Neural cell (in vitro differentiated cells): ENCODE results near the gene UNC5B. TPM values are rescaled to one million over a fixed set of nuclear protein-coding genes. Genes with fewer than 3 reads are reported as not detected.

Experiments
- H2AFZ ChIP-seq: fragments of 200-600, 300-800 bp; sonication (generic), shearing (Covaris generic); 2 replicates; pipeline ENCODE4 v1.6.0; 2014; ENCODE audit warnings: low read depth, mild to moderate bottlenecking, antibody characterized with exemption, low read length, moderate library complexity
- H3F3A ChIP-seq: fragments of 200-600 bp; shearing (Covaris generic); 2 replicates; pipeline ENCODE4 v1.6.1; 2016; ENCODE audit warnings: mild to moderate bottlenecking, moderate library complexity, mixed read lengths, antibody characterized with exemption, low read length; ENCODE audit not compliant: insufficient read depth, poor library complexity, severe bottlenecking
- H3K27ac ChIP-seq: fragments of 200-600, 300-800 bp; sonication (generic), shearing (Covaris generic); 2 replicates; pipeline ENCODE4 v1.5.1; 2014; ENCODE audit warnings: mild to moderate bottlenecking, low read length, moderate library complexity
- H3K27me3 ChIP-seq: fragments of 300-800, 200-600 bp; sonication (generic), shearing (Covaris generic); 2 replicates; pipeline ENCODE4 v1.6.0; 2014; ENCODE audit warnings: mild to moderate bottlenecking, low read depth, low read length, moderate library complexity; ENCODE audit not compliant: insufficient read depth
- H3K36me3 ChIP-seq: fragments of 300-800, 200-600 bp; sonication (generic), shearing (Covaris generic); 2 replicates; pipeline ENCODE4 v1.5.1; 2014; ENCODE audit warnings: mild to moderate bottlenecking, antibody characterized with exemption, low read length, moderate library complexity; ENCODE audit not compliant: insufficient read depth
- H3K4me2 ChIP-seq: fragments of 300-800, 200-600 bp; sonication (generic), shearing (Covaris generic); 2 replicates; pipeline ENCODE4 v1.6.0; 2014; ENCODE audit warnings: mild to moderate bottlenecking, low read length
- H3K4me3 ChIP-seq: fragments of 300-800, 200-600 bp; sonication (generic), shearing (Covaris generic); 2 replicates; pipeline ENCODE4 v1.5.1; 2014; ENCODE audit warnings: mild to moderate bottlenecking, low read length, moderate library complexity
- H3K79me2 ChIP-seq: fragments of 200-600 bp; shearing (Covaris generic); replicated peaks from 2 replicates; pipeline ENCODE4 v1.6.0; 2014; ENCODE audit warnings: mild to moderate bottlenecking, low read length, moderate library complexity; ENCODE audit not compliant: insufficient read depth
- H3K9ac ChIP-seq: fragments of 300-800, 200-600 bp; sonication (generic), shearing (Covaris generic); 2 replicates; pipeline ENCODE4 v1.6.1; 2016; ENCODE audit warnings: mild to moderate bottlenecking, low read length, mixed read lengths
- H3K9me2 ChIP-seq: fragments of 200-600 bp; shearing (Covaris generic); 2 replicates; pipeline ENCODE4 v1.6.1; 2016; ENCODE audit warnings: mild to moderate bottlenecking, low read length, mixed read lengths; ENCODE audit not compliant: insufficient read depth
- H3K9me3 ChIP-seq: fragments of 200-600, 300-800 bp; sonication (generic), shearing (Covaris generic); 2 replicates; pipeline ENCODE4 v1.6.1; 2016; ENCODE audit warnings: mild to moderate bottlenecking, mixed run types, low read length, moderate library complexity, mixed read lengths
- H4K20me1 ChIP-seq: fragments of 200-600 bp; shearing (Covaris generic); 2 replicates; pipeline ENCODE4 v1.6.1; 2016; ENCODE audit warnings: mild to moderate bottlenecking, mixed run types; ENCODE audit not compliant: insufficient read depth
- CTCF ChIP-seq: fragments of 450-650 bp; IDR thresholded peaks from 2 replicates; pipeline ENCODE4 v1.5.1; 2014; ENCODE audit warnings: antibody characterized with exemption, mild to moderate bottlenecking, moderate library complexity; ENCODE audit not compliant: poor library complexity, severe bottlenecking
- RAD21 ChIP-seq: fragments of 450-650 bp; conservative IDR thresholded peaks from 2 replicates; pipeline ENCODE4 v1.6.1; 2014; ENCODE audit warnings: antibody characterized with exemption, mild to moderate bottlenecking, moderate library complexity
- REST ChIP-seq: IDR thresholded peaks from 2 replicates; pipeline ENCODE4 v1.6.1; 2012; ENCODE audit warnings: borderline replicate concordance
- SMC3 ChIP-seq: fragments of 450-650 bp; conservative IDR thresholded peaks from 2 replicates; pipeline ENCODE4 v1.6.1; 2014; ENCODE audit warnings: antibody characterized with exemption, mild to moderate bottlenecking, moderate library complexity; ENCODE audit not compliant: poor library complexity
- TAF1 ChIP-seq: IDR thresholded peaks from 2 replicates; pipeline ENCODE4 v1.6.1; 2012; ENCODE audit warnings: low read depth
- polyA plus RNA-seq: library from polyadenylated mRNA; depleted of rRNA; stranded (reverse); fragments of >200 nt; gene quantifications from 2 replicates; pipeline ENCODE4 v1.2.3, GENCODE V29; 2014

UNC5B gene
- polyA plus RNA-seq, 1 donor from 2014 or later = 2.0 TPM

GRCh38 chr10:71251319-71251718, 38.9 kb downstream of the UNC5B start:
- no peak for TF ChIP-seq REST
- no peak for TF ChIP-seq SMC3
- TF ChIP-seq RAD21 = no peak
- H3K27me3 ChIP-seq = no peaks in the 10 kb centered on the region
- no peak overlapping the region for H3K4me3 ChIP-seq
- no peak overlapping the region for H3K9ac ChIP-seq
- no peaks in the 10 kb centered on the region for H3K79me2 ChIP-seq
- H3K36me3 ChIP-seq = no peaks in the 10 kb centered on the region
- H3K27ac ChIP-seq = no peak overlapping the region
- H2AFZ ChIP-seq = no peak overlapping the region
- no peaks in the 10 kb centered on the region for H3K9me2 ChIP-seq
- H3F3A ChIP-seq = no peaks in the 10 kb centered on the region
- no peaks in the 10 kb centered on the region for H3K9me3 ChIP-seq
- no peak overlapping the region for H3K4me2 ChIP-seq
- no peaks in the 10 kb centered on the region for H4K20me1 ChIP-seq

- Histone ChIP-seq H3K79me2 (no peaks in the 10 kb centered on the region), H3K9me2 (no peaks in the 10 kb centered on the region), H3K9ac (no peak overlapping the region), H4K20me1 (no peaks in the 10 kb centered on the region), H3K4me2 (no peak overlapping the region), H3F3A (no peaks in the 10 kb centered on the region), H2AFZ (no peak overlapping the region), H3K27ac (no peak overlapping the region), H3K36me3 (no peaks in the 10 kb centered on the region), H3K27me3 (no peaks in the 10 kb centered on the region), H3K9me3 (no peaks in the 10 kb centered on the region), H3K4me3 (no peak overlapping the region)
- no peak for TF ChIP-seq CTCF
- TF ChIP-seq TAF1 = no peak
- no peak for TF ChIP-seq REST
These were observed 39.9 kb downstream of the UNC5B start for GRCh38 chr10:71252220-71252619.
